Nephron progenitor cell (in vitro differentiated cells): Measurements from ENCODE around the gene TBC1D1.

Experiments used
- DNase-seq: peaks from one replicate; pipeline ENCODE4 v3.0.0; 2021
- H3K27ac Mint-ChIP-seq: 2 replicates; pipeline ENCODE4 v1.8.0; 2021; ENCODE audit warnings: mild to moderate bottlenecking, moderate library complexity, mixed read lengths
- H3K27me3 Mint-ChIP-seq: 2 replicates; pipeline ENCODE4 v1.8.0; 2021; ENCODE audit warnings: mild to moderate bottlenecking, low read depth, mixed read lengths; ENCODE audit not compliant: poor library complexity
- H3K36me3 Mint-ChIP-seq: 2 replicates; pipeline ENCODE4 v1.8.0; 2021; ENCODE audit warnings: low read depth, mixed read lengths
- H3K4me1 Mint-ChIP-seq: 2 replicates; pipeline ENCODE4 v1.8.0; 2021; ENCODE audit warnings: mixed read lengths
- H3K4me3 Mint-ChIP-seq: 2 replicates; pipeline ENCODE4 v1.8.0; 2021; ENCODE audit warnings: mild to moderate bottlenecking, moderate library complexity, mixed read lengths
- H3K9me3 Mint-ChIP-seq: 2 replicates; pipeline ENCODE4 v1.8.0; 2021; ENCODE audit warnings: mild to moderate bottlenecking, moderate library complexity, mixed read lengths
- CTCF ChIP-seq: fragments of 200-600 bp; sonication (generic); IDR thresholded peaks from 2 replicates; pipeline ENCODE4 v1.5.0; 2021; ENCODE audit warnings: antibody characterized with exemption

The TBC1D1 gene

GRCh38 chr4:38049545-38050170, 158.8 kb downstream of the TBC1D1 start:
- peaks cover 60% of the 10 kb centered on the region for H3K4me1 Mint-ChIP-seq
- no peak for TF ChIP-seq CTCF
- H3K27me3 Mint-ChIP-seq, result peaks cover 3% of the 10 kb centered on the region
- no peak overlapping the region for H3K4me3 Mint-ChIP-seq
- no peak overlapping the region for H3K27ac Mint-ChIP-seq
- H3K36me3 Mint-ChIP-seq, result peaks cover 33% of the 10 kb centered on the region
- no peak for DNase-seq
- no peaks in the 10 kb centered on the region for H3K9me3 Mint-ChIP-seq

GRCh38 chr4:38050560-38051350, 159.9 kb downstream of the TBC1D1 start:
- Mint-ChIP-seq H3K4me3 (no peak overlapping the region), H3K36me3 (peaks cover 37% of the 10 kb centered on the region), H3K27me3 (peaks cover 3% of the 10 kb centered on the region), H3K9me3 (no peaks in the 10 kb centered on the region), H3K4me1 (peaks cover 60% of the 10 kb centered on the region), H3K27ac (peak overlapping the region; percentile 71)
- no peak for DNase-seq
- TF ChIP-seq CTCF, result no peak

- no peak overlapping the region for H3K27ac Mint-ChIP-seq
- H3K9me3 Mint-ChIP-seq, result no peaks in the 10 kb centered on the region
- H3K27me3 Mint-ChIP-seq, result peaks cover 3% of the 10 kb centered on the region
- TF ChIP-seq CTCF, result no peak
- peaks cover 35% of the 10 kb centered on the region for H3K36me3 Mint-ChIP-seq
- no peak for DNase-seq
- no peak overlapping the region for H3K4me3 Mint-ChIP-seq
- H3K4me1 Mint-ChIP-seq, result peaks cover 72% of the 10 kb centered on the region
Measured at GRCh38 chr4:38055566-38055965, 164.7 kb downstream of the TBC1D1 start.

DNA sequence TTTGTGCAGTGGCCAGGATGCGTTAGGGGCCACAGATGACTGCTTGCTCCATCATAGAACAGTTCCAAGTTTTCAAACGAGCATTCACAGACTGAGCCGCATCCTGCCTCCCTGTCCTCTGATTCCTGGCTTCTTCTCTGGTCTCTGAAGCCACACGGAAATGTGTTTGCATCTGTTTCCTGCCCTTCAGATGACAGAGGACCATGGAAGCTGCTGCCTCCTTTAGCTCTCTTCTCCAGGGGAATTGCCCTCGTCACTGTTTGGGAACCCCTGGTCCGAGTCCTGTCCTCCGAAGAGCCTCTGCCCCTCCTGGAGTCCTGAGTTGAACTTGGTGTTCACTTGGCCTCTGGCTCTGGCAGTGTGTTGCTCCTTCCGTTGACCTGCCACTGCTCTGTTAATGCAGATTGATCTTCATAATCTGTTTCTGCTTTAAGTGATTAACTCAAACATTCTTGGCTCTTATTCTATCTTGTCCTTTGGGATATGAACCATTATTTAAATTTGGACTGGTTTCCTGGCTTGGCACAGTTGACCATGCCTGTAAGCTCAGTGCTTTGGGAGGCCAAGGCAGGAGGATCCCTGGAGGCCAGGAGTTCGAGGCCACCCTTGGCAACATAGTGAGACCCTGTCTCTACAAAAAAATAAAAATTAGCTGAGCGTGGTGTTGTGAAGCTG, 165.3 kb downstream of the TBC1D1 start:
- no peak overlapping the region for H3K4me3 Mint-ChIP-seq
- no peak for DNase-seq
- peaks cover 3% of the 10 kb centered on the region for H3K27me3 Mint-ChIP-seq
- TF ChIP-seq CTCF, result no peak
- no peaks in the 10 kb centered on the region for H3K9me3 Mint-ChIP-seq
- H3K4me1 Mint-ChIP-seq, result peaks cover 72% of the 10 kb centered on the region
- no peak overlapping the region for H3K27ac Mint-ChIP-seq
- H3K36me3 Mint-ChIP-seq, result peaks cover 31% of the 10 kb centered on the region

DNA sequence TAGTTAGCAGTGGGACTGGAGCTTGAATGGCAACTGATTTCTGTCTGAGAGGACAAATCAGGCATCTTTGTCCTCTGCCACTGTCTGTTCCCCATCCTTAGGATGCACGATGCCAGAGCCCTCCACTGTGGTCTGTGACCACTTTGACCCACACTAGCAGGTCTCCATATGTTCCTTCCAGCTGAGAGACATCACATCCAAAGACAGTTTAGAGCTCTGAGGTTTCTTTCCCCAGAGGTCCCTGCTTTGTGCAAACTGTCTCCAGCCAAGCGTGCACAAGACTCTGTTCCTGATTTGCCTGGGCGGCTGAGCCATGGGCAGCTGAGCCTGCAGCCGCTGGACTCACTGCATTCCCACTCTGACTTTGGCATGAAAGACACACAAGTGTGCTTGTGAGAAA, 167.3 kb downstream of the TBC1D1 start:
- DNase-seq, result peak; percentile 46
- no peaks in the 10 kb centered on the region for H3K27me3 Mint-ChIP-seq
- peaks cover 82% of the 10 kb centered on the region for H3K4me1 Mint-ChIP-seq
- H3K36me3 Mint-ChIP-seq, result peaks cover 22% of the 10 kb centered on the region
- no peak for TF ChIP-seq CTCF
- peak overlapping the region; percentile 10 for H3K4me3 Mint-ChIP-seq
- H3K27ac Mint-ChIP-seq, result peak overlapping the region; percentile 88
- H3K9me3 Mint-ChIP-seq, result no peaks in the 10 kb centered on the region
